NOMO-1 (cell line): Measurements from ENCODE around the gene CAPNS1.
"Not testable (repeated sequence)": the region's sequence is repeated elsewhere in the genome, so short reads cannot be mapped to it uniquely, and the experiment has no call there.

Source experiments
- DNase-seq, 2 experiments: peaks; one replicate each; lab custom pipeline; 2025; ENCODE audit not compliant: unreplicated experiment in 2 of 2; lab: John Stamatoyannopoulos, UW

Gene CAPNS1

GRCh38 chr19:36144624-36145023 is 4.8 kb downstream of the CAPNS1 start:
- DNase-seq = no peak

- no peak for DNase-seq
Observed at GRCh38 chr19:36149673-36150406, 10.0 kb downstream of the CAPNS1 start.

DNA sequence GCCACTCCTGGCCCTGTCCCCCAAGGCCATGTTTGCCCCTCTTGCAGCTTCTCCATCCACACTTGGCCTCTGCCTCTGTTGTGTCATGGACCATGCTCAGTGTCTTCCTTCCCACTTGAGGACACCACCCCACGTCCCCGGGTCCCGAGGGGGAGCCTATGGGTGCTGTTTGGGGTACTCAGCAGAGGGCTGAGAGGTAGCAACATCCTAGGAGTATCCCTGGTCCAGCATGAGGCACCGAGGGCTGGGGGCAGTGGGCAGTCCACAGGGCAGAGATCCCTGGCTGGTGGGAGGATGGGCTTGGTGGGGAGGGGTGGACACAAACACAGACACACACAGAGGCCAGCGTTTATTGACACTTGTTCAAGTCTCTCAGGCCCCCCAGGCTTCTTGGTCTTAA is 10.7 kb downstream of the CAPNS1 start:
- DNase-seq = no peak

DNA sequence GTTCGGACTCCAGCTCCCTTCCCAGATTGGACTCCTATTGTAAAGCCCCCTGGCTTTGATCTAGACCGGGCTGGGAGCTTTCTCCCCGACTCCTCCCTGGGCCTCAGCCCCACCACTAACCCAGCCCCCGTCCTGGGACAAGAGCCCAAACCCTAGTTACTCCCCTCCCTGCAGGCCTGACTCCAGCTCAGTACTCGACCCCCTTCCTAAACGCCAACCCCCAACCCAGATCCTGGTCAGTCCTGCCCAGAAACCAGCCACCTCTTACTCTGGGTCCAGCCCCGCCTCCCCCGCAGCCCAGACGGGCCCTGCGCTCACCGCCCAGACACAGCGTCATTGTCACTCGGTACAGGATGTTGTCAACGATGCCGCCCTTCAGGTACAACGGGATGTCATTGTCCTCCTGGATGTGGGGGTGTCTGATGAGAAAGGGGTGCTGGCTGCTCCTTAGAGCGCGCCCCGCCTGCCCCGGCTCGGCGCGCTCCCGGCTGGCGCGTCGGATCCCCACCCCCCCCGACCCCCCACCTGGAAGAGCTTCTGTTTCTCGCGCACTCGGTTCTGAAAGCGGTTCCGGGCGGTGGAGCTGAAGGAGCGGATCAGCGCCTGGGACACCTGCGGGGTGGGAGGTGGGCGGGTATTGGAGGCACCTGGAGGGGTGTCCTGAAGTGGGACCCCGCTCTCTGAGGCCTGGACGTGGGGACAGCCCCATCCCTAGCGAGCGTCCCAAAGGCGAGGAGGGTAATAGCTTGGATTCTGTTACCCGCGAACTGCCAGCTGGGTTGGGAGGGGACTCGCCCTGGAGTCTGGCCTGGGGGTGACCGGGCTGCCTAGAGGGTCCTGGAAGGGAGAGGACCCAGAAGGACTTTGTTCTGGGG is 11.5 kb downstream of the CAPNS1 start:
- no peak for DNase-seq

DNA sequence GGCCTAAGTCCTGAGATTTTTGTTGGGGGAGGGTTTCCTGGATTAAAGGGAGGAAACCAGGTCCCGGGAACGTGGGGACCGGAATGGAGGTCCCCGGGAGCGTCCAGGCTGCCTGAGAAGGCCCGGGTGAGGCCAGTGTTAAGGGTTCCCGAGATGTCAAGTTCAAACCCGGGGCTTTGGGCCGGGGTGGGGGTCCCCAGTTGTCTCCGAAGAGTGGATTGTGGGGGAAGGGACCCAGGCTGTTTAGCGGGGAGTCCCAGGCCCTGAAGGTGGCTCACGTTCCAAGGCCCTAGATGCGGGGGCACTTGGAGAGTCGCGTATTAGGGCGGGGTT is 12.1 kb downstream of the CAPNS1 start:
- no peak for DNase-seq

DNA sequence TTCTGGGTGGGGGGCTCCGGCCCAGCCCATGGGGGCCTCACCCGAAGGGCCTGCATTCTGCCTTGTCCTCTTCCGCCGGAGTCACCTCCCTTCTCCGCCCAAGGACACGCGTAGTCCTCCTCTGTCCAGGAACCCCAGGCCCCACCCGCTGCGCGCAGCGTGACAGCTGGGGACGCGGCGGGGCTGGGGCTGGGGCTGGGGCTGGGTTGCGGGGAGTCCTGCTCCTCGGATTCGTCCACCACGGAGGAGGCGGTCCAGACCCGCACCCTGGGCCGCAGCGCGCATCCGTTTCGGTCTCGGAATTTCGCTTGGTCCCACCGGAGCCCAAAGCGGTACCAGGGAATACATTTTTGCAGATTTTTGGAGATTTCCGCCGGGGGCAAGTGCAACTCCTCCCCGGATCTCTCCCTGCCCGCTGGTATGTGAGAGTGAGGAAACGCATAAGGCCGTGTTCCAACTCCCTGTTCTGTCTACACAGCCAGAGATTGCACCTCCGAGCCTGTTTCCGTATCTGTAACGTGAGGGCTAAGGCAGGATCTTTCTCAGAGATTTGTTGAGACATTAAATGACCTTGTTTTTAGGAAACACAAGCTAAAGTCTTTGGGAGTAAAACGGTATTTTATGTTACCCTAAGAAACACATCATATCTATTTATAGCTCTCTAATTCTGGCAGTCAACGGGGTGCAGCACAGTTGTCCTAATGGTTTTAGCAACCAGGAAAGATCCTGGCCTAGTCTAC is 12.7 kb downstream of the CAPNS1 start, which contains the start of gene COX7A1:
Gene COX7A1 (minus strand): TSS at position 96 of the 740 bp plus-strand sequence. CDS start 40 bp downstream, at position 56.
- no peak for DNase-seq

- no peak for DNase-seq
Observed at GRCh38 chr19:36153126-36153525, 13.3 kb downstream of the CAPNS1 start.

GRCh38 chr19:36160821-36161596 is 21.1 kb downstream of the CAPNS1 start:
- no peak for DNase-seq

GRCh38 chr19:36163813-36164212 is 23.9 kb downstream of the CAPNS1 start:
- DNase-seq = no peak

- no peak for DNase-seq
Observed at GRCh38 chr19:36169084-36169760, 29.4 kb downstream of the CAPNS1 start.

DNA sequence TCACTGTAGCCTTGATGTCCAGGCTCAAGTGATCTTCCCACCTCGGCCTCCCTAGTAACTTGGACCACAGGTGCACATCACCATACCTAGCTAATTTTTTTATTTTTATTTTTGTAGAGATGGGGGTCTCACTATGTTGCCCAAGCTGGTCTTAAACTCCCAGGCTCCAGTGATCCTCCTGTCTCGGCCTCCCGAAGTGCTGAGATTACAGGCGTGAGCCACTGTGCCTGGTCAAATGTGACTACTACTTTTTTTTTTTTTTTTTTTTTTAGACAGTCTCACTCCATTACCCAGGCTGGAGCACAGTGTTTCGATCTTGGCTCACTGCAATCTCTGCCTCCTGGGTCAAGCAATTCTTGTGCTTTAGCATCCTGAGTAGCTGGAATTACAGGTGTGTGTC is 33.0 kb downstream of the CAPNS1 start:
- no peak for DNase-seq

DNA sequence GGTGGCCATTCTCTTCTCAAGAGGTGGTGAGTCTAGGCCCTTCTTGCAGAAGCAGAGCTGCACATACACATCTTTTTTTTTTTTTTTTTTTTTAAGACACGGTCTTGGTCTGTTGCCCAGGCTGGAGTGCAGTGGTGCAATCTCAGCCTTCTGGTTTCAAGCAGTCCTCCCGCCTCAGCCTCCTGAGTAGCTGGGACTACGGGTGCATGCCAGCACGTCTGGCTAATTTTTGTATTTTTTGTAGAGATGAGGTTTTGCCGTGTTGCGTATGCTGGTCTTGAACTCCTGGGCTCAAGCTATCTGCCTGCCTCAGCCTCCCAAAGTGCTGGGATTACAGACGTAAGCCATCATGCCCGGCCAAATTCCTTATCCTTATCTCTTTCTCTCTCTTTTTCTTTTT is 34.0 kb downstream of the CAPNS1 start:
- DNase-seq = not testable (repeated sequence)

DNA sequence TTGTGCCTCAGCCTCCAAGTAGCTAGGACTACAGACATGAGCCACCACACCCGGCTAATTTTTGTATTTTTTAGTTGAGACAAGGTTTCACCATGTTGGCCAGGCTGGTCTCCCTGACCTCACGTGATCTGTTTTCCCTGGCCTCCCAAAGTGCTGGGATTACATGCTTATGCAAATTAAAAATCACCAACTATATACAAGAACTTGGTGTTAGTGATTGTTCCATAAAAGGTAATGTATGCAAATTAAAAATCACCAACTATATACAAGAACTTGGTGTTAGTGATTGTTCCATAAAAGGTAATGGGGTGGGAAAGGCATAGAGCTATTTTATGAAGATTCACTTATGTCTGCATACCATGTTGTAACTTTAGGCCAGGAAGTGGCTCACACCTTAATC is 39.2 kb downstream of the CAPNS1 start:
- DNase-seq = not testable (repeated sequence)

DNA sequence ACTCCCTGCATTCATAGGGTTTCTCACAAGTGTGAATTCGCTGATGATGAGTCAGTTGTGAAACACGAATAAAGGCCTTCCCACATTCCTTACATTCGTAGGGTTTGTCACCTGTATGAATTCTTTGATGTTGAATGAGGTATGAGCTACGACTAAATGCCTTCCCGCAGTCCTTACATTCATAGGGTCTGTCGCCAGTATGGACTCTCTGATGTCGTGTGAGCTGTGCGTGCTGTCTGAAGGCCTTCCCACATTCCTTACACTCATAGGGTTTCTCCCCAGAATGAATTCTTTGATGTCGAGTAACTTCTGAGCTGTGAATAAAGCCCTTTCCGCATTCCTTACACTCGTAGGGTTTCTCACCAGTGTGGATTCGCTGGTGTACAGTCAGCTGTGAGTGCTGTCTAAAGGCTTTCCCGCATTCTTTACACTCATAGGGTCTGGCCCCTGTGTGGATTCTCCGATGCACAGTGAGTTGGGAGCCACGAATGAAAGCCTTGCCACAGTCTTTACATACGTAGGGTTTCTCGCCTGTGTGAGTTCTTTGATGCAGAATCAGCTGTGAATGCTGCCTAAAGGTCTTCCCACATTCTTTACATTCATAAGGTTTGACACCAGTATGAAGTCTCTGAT is 42.9 kb downstream of the CAPNS1 start:
- no peak for DNase-seq

DNA sequence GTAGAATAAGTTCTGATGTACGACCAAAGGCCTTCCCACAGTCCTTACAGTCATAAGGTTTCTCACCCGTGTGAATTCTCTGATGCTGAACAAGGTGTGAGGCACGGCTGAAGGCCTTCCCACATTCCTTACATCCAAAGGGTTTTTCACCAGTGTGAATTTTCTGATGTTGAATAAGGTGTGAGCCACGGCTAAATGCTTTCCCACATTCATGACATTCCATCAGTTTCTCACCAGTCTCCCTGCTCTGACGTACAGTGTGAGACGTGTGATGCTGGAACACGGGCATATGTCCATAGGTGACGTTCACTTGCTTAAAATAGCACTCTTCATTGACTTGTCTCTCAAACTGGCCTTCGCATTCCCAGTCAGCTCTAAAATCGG is 43.4 kb downstream of the CAPNS1 start:
- DNase-seq = no peak

DNA sequence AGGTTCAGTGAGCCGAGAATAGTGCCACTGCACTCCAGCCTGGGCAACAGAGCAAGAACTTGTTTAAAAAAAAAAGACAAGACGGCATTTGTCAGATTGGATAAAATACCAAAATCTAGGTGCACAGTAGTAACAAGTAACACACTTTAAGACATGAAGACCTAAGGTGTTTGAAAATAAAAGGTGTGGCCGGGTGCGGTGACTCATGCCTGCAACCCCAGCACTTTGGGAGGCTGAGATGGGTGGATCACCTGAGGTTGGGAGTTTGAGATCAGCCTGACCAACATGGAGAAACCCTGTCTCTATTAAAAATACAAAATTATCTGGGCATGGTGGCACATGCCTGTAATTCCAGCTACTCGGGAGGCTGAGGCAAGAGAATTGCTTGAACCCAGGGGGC is 46.9 kb downstream of the CAPNS1 start:
- not testable (repeated sequence) for DNase-seq

DNA sequence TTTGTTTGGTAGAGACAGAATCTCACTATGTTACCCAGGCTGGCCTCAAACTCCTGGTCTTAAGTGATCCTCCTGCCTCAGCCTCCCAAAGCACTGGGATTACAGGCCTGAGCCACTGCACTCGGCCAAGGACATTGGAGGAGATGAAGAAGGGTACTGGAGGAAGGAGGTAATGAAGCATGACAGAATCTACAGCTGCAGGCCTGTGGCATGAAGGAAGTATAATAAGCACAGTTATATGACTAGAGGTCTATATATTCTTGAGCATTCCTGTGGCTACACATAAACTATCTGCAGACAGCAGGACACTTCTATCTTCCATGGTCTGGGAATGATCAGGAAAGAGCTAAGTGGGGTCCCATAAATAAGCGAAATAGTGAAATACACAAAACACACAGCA is 56.4 kb downstream of the CAPNS1 start:
- no peak for DNase-seq

DNA sequence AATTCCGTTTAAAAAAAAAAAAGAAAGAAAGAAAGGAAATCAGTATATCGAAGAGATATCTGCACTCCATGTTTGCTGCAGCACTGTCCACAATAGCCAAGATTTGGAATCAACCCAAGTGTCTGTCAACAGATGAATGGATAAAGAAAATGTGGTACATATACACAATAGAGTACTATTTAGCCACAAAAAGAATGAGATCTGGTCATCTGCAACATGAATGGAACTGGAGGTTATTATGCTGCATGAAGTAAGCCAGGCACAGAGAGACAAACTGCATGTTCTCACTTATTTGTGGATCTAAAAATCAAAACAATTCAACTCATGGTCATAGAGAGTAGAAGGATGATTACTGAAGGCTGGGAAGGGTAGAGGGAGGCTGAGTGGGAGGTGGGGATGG is 58.3 kb downstream of the CAPNS1 start:
- DNase-seq = no peak
